HUES64 (cell line): ENCODE results near the gene LPCAT2.
A peak's percentile ranks its signal among the peaks of the same experiment; 100 is the strongest.
"Not testable (repeated sequence)": the region's sequence is repeated elsewhere in the genome, so short reads cannot be mapped to it uniquely, and the experiment has no call there.

Source experiments
- H3K27ac ChIP-seq: 2 replicates; pipeline ENCODE4 v1.7.0; 2013; ENCODE audit warnings: low read depth, low read length, inconsistent platforms
- H3K27me3 ChIP-seq: 2 replicates; pipeline ENCODE4 v1.6.1; 2013; ENCODE audit warnings: mild to moderate bottlenecking, low read length; ENCODE audit not compliant: insufficient read depth
- H3K36me3 ChIP-seq: 2 replicates; pipeline ENCODE4 v1.6.1; 2013; ENCODE audit warnings: mild to moderate bottlenecking, low read length; ENCODE audit not compliant: insufficient read depth
- H3K4me1 ChIP-seq: 2 replicates; pipeline ENCODE4 v1.6.1; 2013; ENCODE audit warnings: mild to moderate bottlenecking, low read length, moderate library complexity; ENCODE audit not compliant: insufficient read depth
- H3K4me3 ChIP-seq: 2 replicates; pipeline ENCODE4 v1.5.1; 2013; ENCODE audit warnings: mild to moderate bottlenecking, low read length, moderate library complexity
- H3K9ac ChIP-seq: 2 replicates; pipeline ENCODE4 v1.6.1; 2013; ENCODE audit warnings: mild to moderate bottlenecking, low read depth, low read length
- H3K9me3 ChIP-seq: 2 replicates; pipeline ENCODE4 v1.6.1; 2013; ENCODE audit warnings: low read depth, low read length; ENCODE audit not compliant: insufficient read depth
- WGBS: fragments of 150-250, 120-280 bp; methylation state at CpG from one replicate; pipeline ENCODE4 v1.1.7; 2013; ENCODE audit warnings: missing lambda C conversion rate; 5-methylcytosine and 5-hydroxymethylcytosine counted together

Gene LPCAT2

GRCh38 chr16:55615071-55615470 lies 106.2 kb downstream of the LPCAT2 start:
- Histone ChIP-seq H3K27me3 (no peaks in the 10 kb centered on the region), H3K36me3 (no peaks in the 10 kb centered on the region), H3K9me3 (peaks cover 12% of the 10 kb centered on the region), H3K4me1 (no peaks in the 10 kb centered on the region), H3K4me3 (no peak overlapping the region), H3K27ac (no peak overlapping the region), H3K9ac (no peak overlapping the region)
- WGBS: 98% methylated on average over 3 of the region's 3 CpGs

- not testable (repeated sequence) for H3K27me3 ChIP-seq, H3K9ac ChIP-seq, H3K4me1 ChIP-seq, H3K4me3 ChIP-seq, H3K36me3 ChIP-seq, H3K27ac ChIP-seq
- peaks cover 12% of the 10 kb centered on the region for H3K9me3 ChIP-seq
- 93% methylated on average over 11 of the region's 11 CpGs for WGBS
These were observed 106.8 kb downstream of the LPCAT2 start for GRCh38 chr16:55615670-55616069.

- H3K36me3 ChIP-seq: no peaks in the 10 kb centered on the region
- peaks cover 3% of the 10 kb centered on the region; the same call in 1 of the 2 replicates for H3K4me1 ChIP-seq
- H3K4me3 ChIP-seq: no peak overlapping the region
- no peaks in the 10 kb centered on the region for H3K9me3 ChIP-seq
- H3K27ac ChIP-seq: no peak overlapping the region
- H3K9ac ChIP-seq: no peak overlapping the region
- no peaks in the 10 kb centered on the region for H3K27me3 ChIP-seq
These were observed 112.9 kb downstream of the LPCAT2 start for GRCh38 chr16:55621771-55622170.

DNA sequence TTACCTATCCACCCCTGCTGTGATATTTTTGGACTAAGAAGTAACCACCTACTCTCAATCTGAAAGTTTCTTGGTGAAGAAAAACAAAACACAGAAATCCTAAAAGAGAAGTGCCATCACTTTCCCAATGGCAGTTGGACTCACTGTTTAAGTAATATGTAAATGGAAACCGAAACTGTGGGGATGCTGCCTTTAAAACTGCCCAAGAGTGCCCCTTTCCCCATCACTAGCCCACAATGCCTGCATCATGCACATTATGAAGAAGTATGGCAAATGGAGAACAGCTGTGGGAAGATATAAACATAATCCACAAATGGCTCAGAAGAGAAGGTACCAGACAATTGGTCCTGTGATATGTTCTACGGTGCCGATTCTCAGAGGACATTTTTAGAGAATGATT lies 113.4 kb downstream of the LPCAT2 start:
- Histone ChIP-seq H3K27ac (no peak overlapping the region), H3K36me3 (no peaks in the 10 kb centered on the region), H3K9ac (no peak overlapping the region), H3K9me3 (no peaks in the 10 kb centered on the region), H3K27me3 (no peaks in the 10 kb centered on the region), H3K4me1 (peaks cover 3% of the 10 kb centered on the region; the same call in 1 of the 2 replicates), H3K4me3 (no peak overlapping the region)
- WGBS: 100% methylated on average over 3 of the region's 3 CpGs

GRCh38 chr16:55622930-55623561 lies 114.2 kb downstream of the LPCAT2 start:
- Histone ChIP-seq H3K36me3 (no peaks in the 10 kb centered on the region), H3K4me1 (peaks cover 3% of the 10 kb centered on the region; the same call in 1 of the 2 replicates), H3K9ac (no peak overlapping the region), H3K4me3 (no peak overlapping the region), H3K9me3 (no peaks in the 10 kb centered on the region), H3K27ac (no peak overlapping the region), H3K27me3 (no peaks in the 10 kb centered on the region)
- 33% methylated on average over 8 of the region's 8 CpGs for WGBS

DNA sequence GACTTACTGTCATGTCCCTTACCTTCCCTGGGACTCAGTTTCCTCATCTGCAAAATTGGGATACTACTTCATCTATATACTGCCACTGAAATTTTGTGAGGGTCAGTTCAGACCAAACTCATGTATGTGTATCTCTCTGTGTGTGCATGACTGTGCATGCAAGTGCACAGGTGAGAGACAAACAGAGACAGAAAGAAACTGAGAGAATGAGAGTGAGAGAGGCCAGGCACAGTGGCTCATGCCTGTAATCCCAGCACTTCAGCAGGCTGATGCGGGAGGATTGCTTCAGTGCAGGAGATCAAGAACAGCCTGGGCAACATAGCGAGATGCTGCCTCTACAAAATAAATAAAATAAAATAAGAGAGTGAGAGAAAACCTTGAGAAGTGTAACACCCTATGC lies 114.8 kb downstream of the LPCAT2 start:
- Histone ChIP-seq H3K4me1 (peaks cover 3% of the 10 kb centered on the region; the same call in 1 of the 2 replicates), H3K4me3 (no peak overlapping the region), H3K9me3 (0 out of 2 replicates have a peak, but pooled peaks cover 2% of the 10 kb centered on the region), H3K27me3 (no peaks in the 10 kb centered on the region), H3K36me3 (no peaks in the 10 kb centered on the region), H3K9ac (no peak overlapping the region), H3K27ac (no peak overlapping the region)
- WGBS: 58% methylated on average over 1 of the region's 2 CpGs

DNA sequence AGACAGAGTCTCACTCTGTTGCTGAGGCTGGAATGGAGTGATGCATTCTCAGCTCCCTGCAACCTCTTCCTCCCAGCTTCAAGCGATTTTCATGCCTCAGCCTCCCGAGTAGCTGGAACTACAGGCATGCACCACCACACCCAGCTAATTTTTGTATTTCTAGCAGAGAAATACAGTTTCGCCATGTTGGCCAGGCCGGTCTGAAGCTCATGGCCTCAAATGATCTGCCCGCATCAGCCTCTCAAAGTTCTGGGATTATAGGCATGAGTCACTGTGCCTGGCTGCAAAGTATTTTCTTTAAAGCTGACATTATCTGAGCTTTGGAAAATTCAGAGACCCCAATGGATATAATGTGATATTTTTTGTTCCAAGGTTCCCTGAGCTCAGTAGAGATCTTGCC lies 115.8 kb downstream of the LPCAT2 start:
- no peak overlapping the region for H3K9ac ChIP-seq
- no peak overlapping the region for H3K27ac ChIP-seq
- peaks cover 3% of the 10 kb centered on the region; the same call in 1 of the 2 replicates for H3K4me1 ChIP-seq
- WGBS: 94% methylated on average over 5 of the region's 5 CpGs
- no peak overlapping the region for H3K4me3 ChIP-seq
- H3K9me3 ChIP-seq: 0 out of 2 replicates have a peak, but pooled peaks cover 2% of the 10 kb centered on the region
- H3K27me3 ChIP-seq: no peaks in the 10 kb centered on the region
- no peaks in the 10 kb centered on the region for H3K36me3 ChIP-seq

DNA sequence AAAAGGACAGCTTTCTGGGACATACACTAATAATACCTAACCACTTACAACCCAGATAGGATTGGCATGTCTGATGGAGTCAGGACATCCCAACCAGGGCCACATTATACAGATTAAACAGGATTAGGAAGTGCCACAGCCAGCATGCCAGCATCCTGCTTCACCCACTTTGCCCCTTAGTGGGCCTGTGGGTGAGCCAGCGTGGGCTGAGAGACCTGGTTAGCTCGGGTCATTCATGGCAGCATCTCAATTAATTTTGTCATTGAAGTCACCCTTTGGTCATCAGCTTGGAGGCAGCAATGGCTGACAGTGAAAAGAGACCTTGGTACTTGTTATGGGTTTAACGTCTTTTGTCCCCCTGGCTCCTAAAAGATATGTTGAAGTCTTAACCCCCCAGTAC lies 117.0 kb downstream of the LPCAT2 start:
- H3K27me3 ChIP-seq: no peaks in the 10 kb centered on the region
- 97% methylated on average over 3 of the region's 3 CpGs for WGBS
- peaks cover 3% of the 10 kb centered on the region; the same call in 1 of the 2 replicates for H3K4me1 ChIP-seq
- H3K9me3 ChIP-seq: 0 out of 2 replicates have a peak, but pooled peaks cover 2% of the 10 kb centered on the region
- no peaks in the 10 kb centered on the region for H3K36me3 ChIP-seq
- no peak overlapping the region for H3K9ac ChIP-seq
- H3K4me3 ChIP-seq: no peak overlapping the region
- no peak overlapping the region for H3K27ac ChIP-seq

DNA sequence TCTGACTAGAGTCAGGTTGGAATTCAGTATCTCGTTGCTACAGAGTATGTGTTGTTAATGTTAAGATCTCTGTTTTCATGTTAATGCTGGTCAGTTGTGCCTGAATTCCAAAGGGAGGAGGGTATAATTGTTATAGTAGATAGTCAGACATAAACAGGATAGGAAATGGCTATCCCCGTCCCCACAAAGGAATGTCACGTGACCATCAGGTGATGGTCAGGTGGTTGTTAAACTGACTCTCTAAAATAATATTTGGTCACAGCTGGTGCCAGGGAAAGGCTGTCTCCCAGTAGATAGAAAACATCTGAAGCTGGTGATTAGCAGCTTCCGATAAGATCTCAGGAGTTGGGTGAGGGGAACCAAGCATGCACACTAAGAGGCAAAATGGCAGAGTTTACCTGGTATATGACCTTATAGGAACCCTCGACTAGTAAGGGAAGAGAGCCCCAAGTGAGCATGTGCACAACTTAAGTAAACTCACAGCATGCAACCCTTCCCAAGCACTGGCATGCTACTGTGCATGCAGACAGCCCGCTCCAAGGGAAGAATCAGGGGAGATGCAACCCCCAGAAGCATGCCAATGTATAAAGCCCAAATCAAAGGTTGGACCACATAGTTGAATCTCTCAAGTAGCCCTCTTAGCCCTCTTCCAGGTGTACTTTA lies 119.6 kb downstream of the LPCAT2 start:
- WGBS: 74% methylated on average over 6 of the region's 6 CpGs
- H3K9ac ChIP-seq: no peak overlapping the region
- H3K4me3 ChIP-seq: no peak overlapping the region
- H3K36me3 ChIP-seq: no peaks in the 10 kb centered on the region
- no peaks in the 10 kb centered on the region; the same call in 1 of the 2 replicates for H3K4me1 ChIP-seq
- peaks cover 24% of the 10 kb centered on the region for H3K9me3 ChIP-seq
- no peaks in the 10 kb centered on the region for H3K27me3 ChIP-seq
- peak overlapping the region; percentile 41; the same call in 1 of the 2 replicates for H3K27ac ChIP-seq

DNA sequence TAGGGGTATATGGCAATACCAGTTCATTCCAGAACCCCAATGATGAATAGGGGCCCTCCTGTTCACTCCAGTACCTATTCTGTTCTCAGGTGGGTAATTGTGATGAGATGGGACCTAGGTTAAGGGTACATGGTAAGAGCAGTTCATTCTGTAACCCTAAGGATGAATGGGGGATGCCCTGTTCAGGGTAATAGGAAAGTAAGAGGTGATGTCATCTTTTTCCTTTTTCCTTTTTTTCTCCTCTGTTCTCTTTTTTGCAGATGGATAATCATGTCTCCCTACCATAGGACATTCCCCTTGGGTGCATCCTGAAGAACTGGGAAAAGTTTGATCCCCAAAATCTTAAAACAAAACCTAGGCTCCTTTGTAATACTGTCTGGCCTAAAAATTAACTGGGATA lies 121.9 kb downstream of the LPCAT2 start:
- no peaks in the 10 kb centered on the region for H3K27me3 ChIP-seq

DNA sequence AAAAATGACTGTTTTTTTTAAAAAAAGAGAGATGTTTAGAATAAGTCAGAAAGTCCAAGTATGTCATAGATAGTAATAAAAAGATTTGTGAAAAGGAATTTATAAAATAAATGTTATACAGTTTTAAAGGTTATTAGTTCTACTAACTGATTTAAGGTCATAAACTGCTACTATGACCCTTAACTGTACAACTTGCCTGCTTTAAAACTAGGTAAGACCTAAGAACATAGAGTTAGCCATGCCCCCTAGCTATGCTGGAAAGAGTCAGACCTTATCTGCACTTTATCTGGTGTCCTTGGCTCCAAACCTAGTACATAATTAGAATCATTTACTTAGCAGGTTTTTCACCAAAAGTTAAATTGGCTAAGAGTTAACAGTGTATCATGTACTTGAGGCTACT lies 123.4 kb downstream of the LPCAT2 start:
- Histone ChIP-seq H3K9ac (no peak overlapping the region), H3K4me3 (no peak overlapping the region), H3K9me3 (peaks cover 29% of the 10 kb centered on the region)

More for the DNA sequence above, 121.9 kb downstream of the LPCAT2 start:
- no peak overlapping the region for H3K27ac ChIP-seq
- no peak overlapping the region for H3K4me3 ChIP-seq
- peaks cover 29% of the 10 kb centered on the region for H3K9me3 ChIP-seq
- no peaks in the 10 kb centered on the region; the same call in 1 of the 2 replicates for H3K4me1 ChIP-seq
- H3K36me3 ChIP-seq: no peaks in the 10 kb centered on the region
- no peak overlapping the region for H3K9ac ChIP-seq

More for the DNA sequence above, 123.4 kb downstream of the LPCAT2 start:
- Histone ChIP-seq H3K4me1 (no peaks in the 10 kb centered on the region; the same call in 1 of the 2 replicates), H3K27me3 (no peaks in the 10 kb centered on the region), H3K27ac (no peak overlapping the region), H3K36me3 (no peaks in the 10 kb centered on the region)
